Liver (tissue), 9 donors: ENCODE data around the gene ZKSCAN4. TPM values are rescaled to one million over a fixed set of nuclear protein-coding genes. Genes with fewer than 3 reads are reported as not detected.

Source experiments
- DNase-seq: peaks from one replicate; pipeline ENCODE4 v3.0.0-alpha.2; 2017; ENCODE audit warnings: low spot score
- H3K27ac ChIP-seq, 2 donors: one replicate each; pipeline ENCODE4 v1.7.0; 2013; ENCODE audit warnings: inconsistent platforms in 2 of 2, low read length in 2 of 2, control low read depth in 1 of 2, low read depth in 1 of 2, mild to moderate bottlenecking in 1 of 2
- H3K27me3 ChIP-seq, 4 donors: one replicate each; pipeline versions ENCODE4 v1.6.1 to v1.7.0; 2013; ENCODE audit warnings: low read length in 3 of 4, inconsistent platforms in 1 of 4, mild to moderate bottlenecking in 1 of 4, moderate library complexity in 1 of 4; ENCODE audit not compliant: control insufficient read depth in 4 of 4, insufficient read depth in 4 of 4
- H3K36me3 ChIP-seq, 4 donors: one replicate each; pipeline versions ENCODE4 v1.6.1 to v1.7.0; 2013; ENCODE audit warnings: low read length in 3 of 4, mild to moderate bottlenecking in 3 of 4, low read depth in 1 of 4, moderate library complexity in 1 of 4; ENCODE audit not compliant: control insufficient read depth in 4 of 4, insufficient read depth in 3 of 4
- H3K4me1 ChIP-seq, 4 donors: one replicate each; pipeline versions ENCODE4 v1.6.1 to v1.7.0; 2013; ENCODE audit warnings: low read length in 3 of 4, mild to moderate bottlenecking in 3 of 4, moderate library complexity in 1 of 4; ENCODE audit not compliant: control insufficient read depth in 4 of 4, insufficient read depth in 4 of 4
- H3K4me3 ChIP-seq, 3 donors: one replicate each; pipeline versions ENCODE4 v1.6.1 to v1.7.0; 2013; ENCODE audit warnings: low read length in 3 of 3, control low read depth in 1 of 3, low read depth in 1 of 3, mild to moderate bottlenecking in 1 of 3
- H3K9ac ChIP-seq, 2 donors: one replicate each; pipeline ENCODE4 v1.7.0; 2013; ENCODE audit warnings: low read length in 2 of 2, mild to moderate bottlenecking in 2 of 2, moderate library complexity in 2 of 2, control low read depth in 1 of 2, low read depth in 1 of 2
- H3K9me3 ChIP-seq, 4 donors: one replicate each; pipeline versions ENCODE4 v1.6.1 to v1.7.0; 2013; ENCODE audit warnings: low read length in 3 of 4; ENCODE audit not compliant: control insufficient read depth in 4 of 4
- EGR1 ChIP-seq, 2 donors: IDR thresholded peaks; 2 replicates each; pipeline ENCODE4 v1.6.1; 2016 to 2018; ENCODE audit warnings: antibody characterized with exemption in 2 of 2, low read depth in 2 of 2
- GABPA ChIP-seq, 2 donors: IDR thresholded peaks in 1 of 2; conservative IDR thresholded peaks in 1 of 2; 2 replicates each; pipeline ENCODE4 v1.6.1; 2016; ENCODE audit warnings: antibody characterized with exemption in 2 of 2, mild to moderate bottlenecking in 1 of 2, moderate library complexity in 1 of 2
- HNF4A ChIP-seq, 2 donors: conservative IDR thresholded peaks; 2 replicates each; pipeline ENCODE4 v1.6.1; 2016; ENCODE audit warnings: antibody characterized with exemption in 2 of 2, mild to moderate bottlenecking in 2 of 2
- HNF4G ChIP-seq: IDR thresholded peaks from 2 replicates; pipeline ENCODE4 v1.6.1; 2016; ENCODE audit warnings: antibody characterized with exemption
- JUND ChIP-seq, 2 donors: IDR thresholded peaks; 2 replicates each; pipeline ENCODE4 v1.6.1; 2016; ENCODE audit warnings: antibody characterized with exemption in 2 of 2
- NR2F2 ChIP-seq: IDR thresholded peaks from 2 replicates; pipeline ENCODE4 v1.6.1; 2016; ENCODE audit warnings: antibody characterized with exemption
- RAD21 ChIP-seq, 2 donors: IDR thresholded peaks; 2 replicates each; pipeline ENCODE4 v1.6.1; 2016; ENCODE audit warnings: antibody characterized with exemption in 2 of 2, mild to moderate bottlenecking in 2 of 2
- REST ChIP-seq: IDR thresholded peaks from 2 replicates; pipeline ENCODE4 v1.6.1; 2016; ENCODE audit warnings: antibody characterized with exemption, mild to moderate bottlenecking
- RXRA ChIP-seq, 2 donors: IDR thresholded peaks; 2 replicates each; pipeline ENCODE4 v1.6.1; 2017 to 2018; ENCODE audit warnings: antibody characterized with exemption in 2 of 2, mild to moderate bottlenecking in 1 of 2
- TAF1 ChIP-seq: conservative IDR thresholded peaks from 2 replicates; pipeline ENCODE4 v1.6.1; 2016; ENCODE audit warnings: antibody characterized with exemption, mild to moderate bottlenecking
- YY1 ChIP-seq: IDR thresholded peaks from 2 replicates; pipeline ENCODE4 v1.6.1; 2016; ENCODE audit warnings: antibody characterized with exemption, mild to moderate bottlenecking
- WGBS: extraction: QIAGEN DNeasy Blood & Tissue Kit; methylation state at CpG from one replicate; pipeline ENCODE4 v1.1.7; 2013; 5-methylcytosine and 5-hydroxymethylcytosine counted together
- polyA plus RNA-seq, 2 donors: library from polyadenylated mRNA; stranded (reverse) in 1 of 2; unstranded in 1 of 2; fragments of 200-250 nt in 1 of 2; fragments of >200 nt in 1 of 2; fragmentation: Nextera tagmentation in 1 of 2; extraction: Ambion mirVana in 1 of 2; gene quantifications; one replicate each; pipeline versions ENCODE4 v1.2.1 to v1.2.3, GENCODE V29; 2013 to 2015
- total RNA-seq, 2 donors: library from RNA; depleted of rRNA; stranded (reverse); fragments of >200 nt; gene quantifications; one replicate each; pipeline ENCODE4 v1.2.3, GENCODE V29; 2014
- TF ChIP-seq, protein P1 (sequence below): IDR thresholded peaks from 2 replicates; pipeline ENCODE4 v1.6.1; 2016; ENCODE audit warnings: antibody characterized with exemption
- TF ChIP-seq, protein P2 (sequence below): IDR thresholded peaks from 2 replicates; pipeline ENCODE4 v1.6.1; 2016; ENCODE audit warnings: antibody characterized with exemption
- TF ChIP-seq, protein P3 (sequence below): IDR thresholded peaks from 2 replicates; pipeline ENCODE4 v1.6.1; 2016; ENCODE audit warnings: antibody characterized with exemption
- donor health status: healthy.
- donor health status: healthy.
- donor health status: healthy.
- donor health status: healthy.
- donor health status: healthy.

Gene ZKSCAN4
- total and polyA plus RNA-seq, 4 donors: 1.4 to 4.7 (median 2.6) TPM

DNA sequence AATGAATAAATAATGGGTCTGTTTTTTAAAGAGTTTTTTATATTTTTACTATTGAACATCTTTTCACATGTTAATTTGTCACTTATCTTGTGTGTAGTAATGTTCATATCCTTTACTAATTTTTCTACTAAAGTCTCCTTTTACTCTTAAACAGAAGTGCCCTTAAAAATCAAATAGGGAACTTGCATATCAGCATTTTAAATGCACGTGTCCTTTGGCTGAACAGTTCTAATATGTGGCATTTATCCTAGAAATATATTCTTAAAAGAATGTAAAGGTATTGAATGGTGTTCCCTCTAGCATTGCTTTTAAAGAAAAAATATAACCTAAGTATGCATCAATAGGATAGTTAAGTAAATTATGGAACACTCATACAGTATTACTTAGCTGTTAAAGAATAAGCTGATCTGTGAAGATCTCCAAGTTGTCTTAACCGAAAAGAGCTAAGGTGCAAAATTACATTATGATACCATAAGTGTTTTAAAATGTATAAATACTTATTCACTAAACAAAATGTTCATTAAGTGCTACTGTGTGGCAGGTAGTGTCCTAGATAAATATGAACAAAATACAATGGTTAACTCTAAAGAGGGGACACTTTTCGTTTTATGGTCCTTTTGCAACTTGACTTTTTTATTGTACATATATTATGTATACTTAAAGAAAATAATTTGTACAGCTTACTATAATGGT is 28.7 kb upstream of the ZKSCAN4 start (continued):
- no peak for TF ChIP-seq TAF1

GRCh38 chr6:28277746-28278145 is 25.7 kb upstream of the ZKSCAN4 start:
- H3K27ac ChIP-seq: no peak overlapping the region
- H3K4me3 ChIP-seq: no peak overlapping the region
- H3K27me3 ChIP-seq: no peaks in the 10 kb centered on the region
- TF ChIP-seq HNF4A (conservative IDR thresholded peaks at IDR 0.05): peak; percentile 54 to 55
- TF ChIP-seq, protein P1, sequence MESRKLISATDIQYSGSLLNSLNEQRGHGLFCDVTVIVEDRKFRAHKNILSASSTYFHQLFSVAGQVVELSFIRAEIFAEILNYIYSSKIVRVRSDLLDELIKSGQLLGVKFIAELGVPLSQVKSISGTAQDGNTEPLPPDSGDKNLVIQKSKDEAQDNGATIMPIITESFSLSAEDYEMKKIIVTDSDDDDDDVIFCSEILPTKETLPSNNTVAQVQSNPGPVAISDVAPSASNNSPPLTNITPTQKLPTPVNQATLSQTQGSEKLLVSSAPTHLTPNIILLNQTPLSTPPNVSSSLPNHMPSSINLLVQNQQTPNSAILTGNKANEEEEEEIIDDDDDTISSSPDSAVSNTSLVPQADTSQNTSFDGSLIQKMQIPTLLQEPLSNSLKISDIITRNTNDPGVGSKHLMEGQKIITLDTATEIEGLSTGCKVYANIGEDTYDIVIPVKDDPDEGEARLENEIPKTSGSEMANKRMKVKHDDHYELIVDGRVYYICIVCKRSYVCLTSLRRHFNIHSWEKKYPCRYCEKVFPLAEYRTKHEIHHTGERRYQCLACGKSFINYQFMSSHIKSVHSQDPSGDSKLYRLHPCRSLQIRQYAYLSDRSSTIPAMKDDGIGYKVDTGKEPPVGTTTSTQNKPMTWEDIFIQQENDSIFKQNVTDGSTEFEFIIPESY: no peak
- TF ChIP-seq, protein P2, sequence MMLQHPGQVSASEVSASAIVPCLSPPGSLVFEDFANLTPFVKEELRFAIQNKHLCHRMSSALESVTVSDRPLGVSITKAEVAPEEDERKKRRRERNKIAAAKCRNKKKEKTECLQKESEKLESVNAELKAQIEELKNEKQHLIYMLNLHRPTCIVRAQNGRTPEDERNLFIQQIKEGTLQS: peak; percentile 93
- TF ChIP-seq, protein P3, sequence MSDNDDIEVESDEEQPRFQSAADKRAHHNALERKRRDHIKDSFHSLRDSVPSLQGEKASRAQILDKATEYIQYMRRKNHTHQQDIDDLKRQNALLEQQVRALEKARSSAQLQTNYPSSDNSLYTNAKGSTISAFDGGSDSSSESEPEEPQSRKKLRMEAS: peak; percentile 39
- peak; percentile 35 for TF ChIP-seq YY1
- no peak for TF ChIP-seq NR2F2
- peak; percentile 13 to 22 for TF ChIP-seq RAD21 (IDR thresholded peaks at IDR 0.05)
- peak in 1 of 2 donors; percentile 8 for TF ChIP-seq RXRA (IDR thresholded peaks at IDR 0.05)
- TF ChIP-seq REST: peak; percentile 22
- TF ChIP-seq GABPA (IDR thresholded peaks at IDR 0.05 in 1 of 2, conservative IDR thresholded peaks at IDR 0.05 in 1 of 2): peak in 1 of 2 donors; percentile 72
- H3K9ac ChIP-seq: no peak overlapping the region
- peaks cover 0 to 2% (median 0%) of the 10 kb centered on the region in 4 donors for H3K9me3 ChIP-seq
- peaks cover 0 to 8% (median 3%) of the 10 kb centered on the region in 4 donors for H3K4me1 ChIP-seq
- peaks cover 3 to 31% (median 21%) of the 10 kb centered on the region in 4 donors for H3K36me3 ChIP-seq
- no peak for DNase-seq
- WGBS: 57% methylated on average over 3 of the region's 3 CpGs

DNA sequence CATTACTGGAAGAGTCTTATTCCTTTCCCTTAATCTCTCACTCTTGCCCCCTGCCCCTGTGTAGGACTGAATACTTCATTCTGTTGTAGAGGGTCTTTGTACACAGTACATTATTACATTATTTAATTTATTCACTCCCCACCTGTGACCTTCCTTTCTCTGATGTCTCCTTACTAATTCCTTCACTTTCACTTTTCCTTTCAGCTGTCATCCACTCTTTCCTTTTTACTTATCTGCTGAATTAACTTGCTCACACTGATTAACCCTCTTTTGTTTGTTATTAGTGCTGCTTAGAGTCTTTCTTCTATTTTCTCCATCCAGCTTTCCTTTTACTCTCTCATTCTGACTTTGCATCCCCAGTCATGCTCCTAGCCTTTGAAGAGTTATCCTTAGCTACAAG is 22.8 kb upstream of the ZKSCAN4 start:
- no peak for TF ChIP-seq YY1
- TF ChIP-seq, protein P3: no peak
- no peak for TF ChIP-seq NR2F2
- TF ChIP-seq HNF4G: no peak
- TF ChIP-seq TAF1: no peak
- TF ChIP-seq, protein P1: no peak
- no peak for TF ChIP-seq GABPA (IDR thresholded peaks at IDR 0.05 in 1 of 2, conservative IDR thresholded peaks at IDR 0.05 in 1 of 2)
- TF ChIP-seq REST: no peak
- no peak for TF ChIP-seq EGR1 (IDR thresholded peaks at IDR 0.05; ENCODE audit: low read depth in 2 of 2)
- TF ChIP-seq JUND (IDR thresholded peaks at IDR 0.05): no peak
- no peak for TF ChIP-seq RXRA (IDR thresholded peaks at IDR 0.05)
- Histone ChIP-seq H3K9me3 (no peaks in the 10 kb centered on the region), H3K27me3 (no peaks in the 10 kb centered on the region), H3K4me3 (no peak overlapping the region), H3K36me3 (peaks cover 3 to 41% (median 24%) of the 10 kb centered on the region in 4 donors), H3K9ac (no peak overlapping the region), H3K4me1 (peaks cover 0 to 4% (median 0%) of the 10 kb centered on the region in 4 donors), H3K27ac (no peak overlapping the region)
- no peak for DNase-seq
